Measurements from ENCODE around the gene NAV2.

NAV2 gene

DNA sequence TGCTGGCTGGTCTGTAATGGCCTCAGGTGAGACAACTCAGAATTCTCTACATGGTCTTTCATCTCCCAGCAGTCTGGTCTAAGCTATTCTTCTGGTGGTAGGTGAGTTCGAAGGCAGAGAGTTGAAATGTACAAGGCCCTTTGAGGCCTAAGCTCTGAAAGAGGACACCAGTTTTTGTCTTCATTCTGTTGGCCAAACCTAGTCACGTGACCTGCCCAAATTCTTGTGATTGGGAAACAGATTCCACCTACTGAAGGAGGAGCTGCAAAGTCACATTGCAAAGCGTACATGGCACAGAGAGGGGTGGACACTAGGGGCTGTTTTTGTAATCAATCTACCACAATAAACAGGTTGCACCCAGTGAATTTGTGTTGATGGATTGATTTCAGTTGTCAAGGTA, 193.5 kb downstream of the NAV2 start:
- DNase-seq (ENCODE audit: extremely low spot score) = no peak
- ChIA-PET CTCF (interaction anchor here (0.7 to 6.3 kb wide), 11 partner anchors 20 to 352 kb away, joined by 3 to 66 read pairs (median 4); no protein-coding TSS in a partner anchor), POLR2A (no interaction called here)
- TF ChIP-seq, protein P1, sequence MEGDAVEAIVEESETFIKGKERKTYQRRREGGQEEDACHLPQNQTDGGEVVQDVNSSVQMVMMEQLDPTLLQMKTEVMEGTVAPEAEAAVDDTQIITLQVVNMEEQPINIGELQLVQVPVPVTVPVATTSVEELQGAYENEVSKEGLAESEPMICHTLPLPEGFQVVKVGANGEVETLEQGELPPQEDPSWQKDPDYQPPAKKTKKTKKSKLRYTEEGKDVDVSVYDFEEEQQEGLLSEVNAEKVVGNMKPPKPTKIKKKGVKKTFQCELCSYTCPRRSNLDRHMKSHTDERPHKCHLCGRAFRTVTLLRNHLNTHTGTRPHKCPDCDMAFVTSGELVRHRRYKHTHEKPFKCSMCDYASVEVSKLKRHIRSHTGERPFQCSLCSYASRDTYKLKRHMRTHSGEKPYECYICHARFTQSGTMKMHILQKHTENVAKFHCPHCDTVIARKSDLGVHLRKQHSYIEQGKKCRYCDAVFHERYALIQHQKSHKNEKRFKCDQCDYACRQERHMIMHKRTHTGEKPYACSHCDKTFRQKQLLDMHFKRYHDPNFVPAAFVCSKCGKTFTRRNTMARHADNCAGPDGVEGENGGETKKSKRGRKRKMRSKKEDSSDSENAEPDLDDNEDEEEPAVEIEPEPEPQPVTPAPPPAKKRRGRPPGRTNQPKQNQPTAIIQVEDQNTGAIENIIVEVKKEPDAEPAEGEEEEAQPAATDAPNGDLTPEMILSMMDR (IDR thresholded peaks at IDR 0.05; ENCODE audit: control extremely low read depth, extremely low read depth, low read depth, missing control alignments) = no peak

- TF ChIP-seq, protein P1 (IDR thresholded peaks at IDR 0.05; ENCODE audit: control extremely low read depth, extremely low read depth, low read depth, missing control alignments) = no peak
- ChIA-PET CTCF (interaction anchor here (0.9 to 6.3 kb wide), 6 partner anchors 25 to 353 kb away, joined by 3 to 66 read pairs (median 5); no protein-coding TSS in a partner anchor), POLR2A (no interaction called here)
- DNase-seq (ENCODE audit: extremely low spot score) = peak; percentile 37
Measured at GRCh38 chr11:19907008-19907579, 194.5 kb downstream of the NAV2 start.

GRCh38 chr11:19907839-19908238, 195.2 kb downstream of the NAV2 start:
- TF ChIP-seq, protein P1 (IDR thresholded peaks at IDR 0.05; ENCODE audit: control extremely low read depth, extremely low read depth, low read depth, missing control alignments) = no peak
- no peak for DNase-seq (ENCODE audit: extremely low spot score)
- CTCF ChIA-PET = interaction anchor here (1.5 kb wide), 1 partner anchor 24 kb away, joined by 6 read pairs; no protein-coding TSS in a partner anchor
- POLR2A ChIA-PET = no interaction called here

GRCh38 chr11:19910931-19911330, 198.3 kb downstream of the NAV2 start:
- POLR2A ChIA-PET = no interaction called here
- CTCF ChIA-PET = interaction anchor here (1.2 to 3.6 kb wide), 4 partner anchors 8 to 699 kb away, joined by 4 to 18 read pairs (median 6); no protein-coding TSS in a partner anchor
- TF ChIP-seq, protein P1 (IDR thresholded peaks at IDR 0.05; ENCODE audit: control extremely low read depth, extremely low read depth, low read depth, missing control alignments) = no peak
- no peak for DNase-seq (ENCODE audit: extremely low spot score)

GRCh38 chr11:19912115-19912957, 199.7 kb downstream of the NAV2 start:
- ChIA-PET POLR2A (no interaction called here), CTCF (interaction anchor here (0.8 to 3.6 kb wide), 5 partner anchors 9 to 646 kb away, joined by 3 to 18 read pairs (median 3); no protein-coding TSS in a partner anchor)
- TF ChIP-seq, protein P1 (IDR thresholded peaks at IDR 0.05; ENCODE audit: control extremely low read depth, extremely low read depth, low read depth, missing control alignments) = no peak
- no peak for DNase-seq (ENCODE audit: extremely low spot score)

GRCh38 chr11:19912958-19913892, 200.6 kb downstream of the NAV2 start:
- ChIA-PET CTCF (interaction anchor here (0.8 to 3.6 kb wide), 5 partner anchors 10 to 647 kb away, joined by 3 to 18 read pairs (median 3); no protein-coding TSS in a partner anchor), POLR2A (no interaction called here)
- TF ChIP-seq, protein P1 (IDR thresholded peaks at IDR 0.05; ENCODE audit: control extremely low read depth, extremely low read depth, low read depth, missing control alignments) = no peak
- DNase-seq (ENCODE audit: extremely low spot score) = no peak

Data from GM10248 (cell line).